HEK293T (cell line): ENCODE measurements around the gene KCND3.

Source experiments
- ELF4 ChIP-seq: fragments of 450-650 bp; IDR thresholded peaks from 2 replicates; pipeline ENCODE4 v1.6.1; 2017; ENCODE audit warnings: antibody characterized with exemption
- FOXA1 ChIP-seq: fragments of 450-650 bp; IDR thresholded peaks from 2 replicates; pipeline ENCODE4 v1.6.1; 2016; ENCODE audit warnings: mild to moderate bottlenecking
- FOXK2 ChIP-seq: fragments of 450-650 bp; IDR thresholded peaks from 2 replicates; pipeline ENCODE4 v1.6.1; 2016; ENCODE audit warnings: mild to moderate bottlenecking
- HDGF ChIP-seq: fragments of 450-650 bp; IDR thresholded peaks from 2 replicates; pipeline ENCODE4 v1.6.1; 2017; ENCODE audit warnings: antibody characterized with exemption, borderline replicate concordance
- LEF1 ChIP-seq: fragments of 450-650 bp; IDR thresholded peaks from 2 replicates; pipeline ENCODE4 v1.6.1; 2017; ENCODE audit warnings: mild to moderate bottlenecking, borderline replicate concordance
- ZNF384 ChIP-seq: fragments of 450-650 bp; IDR thresholded peaks from 2 replicates; pipeline ENCODE4 v1.6.1; 2016

- TF ChIP-seq FOXA1 (no peak), FOXK2 (no peak), ZNF384 (no peak), LEF1 (no peak), ELF4 (no peak), HDGF (no peak)
Measured at GRCh38 chr1:111990026-111990877, 784 bp upstream of the KCND3 start.
